Measurements from ENCODE around the gene WDFY2.
A peak's percentile ranks its signal among the peaks of the same experiment; 100 is the strongest.

The WDFY2 gene

DNA sequence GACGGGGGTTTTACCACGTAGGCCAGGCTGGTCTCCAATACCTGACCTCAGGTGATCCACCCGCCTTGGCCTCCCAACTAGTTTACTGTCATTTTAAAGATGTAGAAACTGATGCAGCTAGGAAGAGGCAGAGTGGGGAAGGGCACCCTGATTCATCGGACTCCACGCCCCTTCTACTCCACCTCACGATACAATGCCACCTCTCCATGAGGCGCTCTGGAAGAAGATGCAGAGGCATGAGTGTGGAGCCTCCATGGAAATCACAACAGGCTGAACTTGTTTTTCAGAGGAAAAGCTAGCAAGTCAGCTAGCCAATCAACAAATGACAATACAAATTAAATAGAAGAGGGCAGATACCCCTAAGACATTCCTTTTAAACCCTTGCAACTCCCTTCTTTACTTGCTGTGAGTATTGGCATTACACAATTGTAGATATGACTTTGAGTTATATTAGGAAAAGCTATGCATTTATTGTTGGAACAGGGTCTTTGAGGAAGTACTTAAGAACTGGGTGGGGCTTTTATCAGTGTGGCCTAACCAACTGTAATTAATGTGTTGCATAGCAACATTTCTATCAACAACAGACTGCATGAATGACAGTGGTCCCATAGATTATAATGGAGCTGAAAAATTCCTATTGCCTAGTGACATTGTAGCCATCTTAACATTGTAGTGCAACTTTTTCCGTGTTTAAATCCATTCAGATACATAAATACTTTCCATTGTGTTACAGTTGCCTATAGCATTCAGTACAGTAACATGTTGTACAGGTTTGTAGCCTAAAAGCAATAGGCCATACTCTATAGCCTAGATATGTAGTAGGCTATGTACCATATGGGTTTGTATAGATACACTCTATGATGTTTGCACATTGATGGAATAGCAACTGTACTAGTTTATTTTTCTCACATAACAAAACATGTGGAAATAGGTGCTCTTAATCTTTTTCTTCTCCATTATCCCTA, 17.6 kb downstream of the WDFY2 start:
- DNase-seq: no peak

DNA sequence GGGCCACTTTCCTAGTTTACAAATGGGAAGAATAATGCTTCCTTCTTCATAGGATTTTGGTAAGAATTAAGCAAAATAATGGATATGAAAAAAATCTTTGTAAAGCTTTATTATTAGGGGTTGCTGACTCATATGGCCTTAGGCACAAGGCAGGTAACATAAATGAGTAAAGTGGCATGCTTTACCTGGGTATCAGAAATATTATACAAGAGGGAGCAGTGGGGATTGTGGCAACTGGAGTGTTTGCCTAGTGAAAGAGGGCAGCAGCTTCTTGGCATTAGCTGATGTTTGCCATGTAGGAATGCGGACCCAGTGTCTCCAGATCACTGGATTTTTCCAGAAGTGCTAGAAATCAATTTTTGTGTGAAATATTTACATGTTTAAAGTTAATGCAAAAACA, 19.5 kb downstream of the WDFY2 start:
- DNase-seq: no peak

DNA sequence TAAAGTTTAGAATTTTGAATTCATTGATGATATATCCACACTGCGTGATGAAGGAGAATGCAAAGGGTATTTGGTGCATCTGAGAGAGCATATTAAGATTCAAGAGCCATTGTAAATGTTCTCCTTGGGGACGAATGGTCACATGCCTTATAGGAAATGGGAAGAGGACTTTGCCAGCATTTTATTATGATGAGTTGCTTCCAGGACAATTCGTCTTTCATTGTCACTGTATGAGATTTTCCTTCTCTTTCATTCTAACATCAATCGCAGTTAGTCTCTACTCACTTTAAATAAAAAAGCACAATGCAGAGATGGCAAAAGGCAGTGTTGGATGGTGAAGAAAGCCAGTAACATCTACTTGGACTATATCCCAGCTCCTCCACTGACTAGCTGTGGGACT, 21.4 kb downstream of the WDFY2 start:
- no peak for DNase-seq

DNA sequence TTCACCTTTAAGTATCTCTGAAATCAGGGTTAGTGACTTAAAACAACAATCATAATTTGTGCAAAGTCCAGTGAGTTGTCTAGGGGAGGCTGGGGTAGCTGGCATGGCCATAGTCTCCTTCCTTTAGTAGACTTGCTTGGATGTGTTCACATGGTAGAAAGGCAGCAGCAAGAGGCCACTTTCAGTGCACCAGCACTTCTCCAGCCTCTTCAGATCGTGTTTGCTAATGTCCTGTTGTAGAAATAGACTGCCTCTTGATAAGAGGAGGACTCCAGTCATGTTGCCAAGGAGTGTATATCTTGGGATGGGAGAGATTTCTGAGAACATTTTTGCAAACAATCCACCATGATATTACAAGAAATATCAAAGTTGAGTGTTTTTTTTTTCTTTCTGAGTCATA, 22.9 kb downstream of the WDFY2 start:
- no peak for DNase-seq

DNA sequence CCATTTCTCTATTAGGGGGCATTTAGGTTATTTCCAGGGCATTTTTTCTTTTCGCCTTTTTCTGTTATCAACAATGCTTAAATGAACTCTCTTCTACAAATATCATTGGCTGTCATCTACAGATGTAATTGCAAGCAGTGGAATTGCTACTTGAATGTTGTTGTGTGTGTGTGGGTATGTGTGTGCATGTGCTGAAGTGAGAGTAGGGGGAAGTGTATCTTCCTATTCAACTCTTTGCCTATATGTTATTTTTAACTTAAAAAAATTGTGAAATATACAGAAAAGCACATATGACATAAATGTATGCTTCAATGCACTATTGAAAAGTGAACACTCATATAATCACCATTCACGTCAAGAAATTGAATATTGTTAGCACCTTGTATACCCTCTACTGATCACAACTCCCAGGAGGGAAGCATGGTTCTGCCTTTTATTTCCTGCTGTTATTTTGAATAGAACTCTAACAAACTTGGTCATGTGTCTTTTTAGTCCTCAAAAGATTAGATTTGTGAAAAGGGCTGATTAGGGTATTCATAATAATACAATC, 24.7 kb downstream of the WDFY2 start:
- no peak for DNase-seq

DNA sequence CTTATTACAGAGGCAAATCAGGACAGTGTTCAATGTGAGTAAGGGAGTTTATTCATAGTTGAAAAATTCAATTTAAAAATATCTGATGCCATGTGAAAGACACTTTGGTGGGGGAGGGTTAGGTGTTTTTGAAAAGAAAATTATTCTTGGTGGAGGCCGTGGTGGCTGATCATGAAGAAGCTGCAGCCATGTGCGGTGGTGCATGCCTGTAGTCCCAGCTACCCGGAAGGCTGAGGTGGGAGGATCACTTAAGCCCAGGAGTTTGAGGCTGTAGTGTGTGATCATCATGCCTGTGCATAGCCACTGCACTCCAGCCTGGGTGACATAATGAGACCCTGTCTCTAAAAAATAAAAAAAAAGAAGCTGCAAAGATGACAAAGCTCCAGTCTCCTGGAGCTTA, 28.6 kb downstream of the WDFY2 start:
- no peak for DNase-seq

DNA sequence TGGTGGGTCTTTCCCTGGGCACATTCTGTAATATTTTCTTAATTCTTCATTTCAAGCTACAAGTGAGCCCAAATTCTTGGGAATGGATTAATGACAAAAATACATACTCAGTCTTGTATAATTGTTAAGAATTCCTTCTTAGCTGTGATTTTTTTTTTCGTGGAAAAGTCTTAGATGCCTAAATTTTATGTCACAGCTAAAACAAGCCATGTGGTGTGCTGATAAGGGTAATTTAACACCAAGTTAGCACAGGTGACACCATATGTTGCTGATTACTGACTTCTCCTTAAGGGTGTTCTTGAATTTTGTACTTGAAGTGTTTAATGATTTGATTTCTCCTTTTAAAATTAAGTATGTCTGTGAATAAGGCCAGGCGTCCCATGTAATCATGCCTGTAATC, 29.3 kb downstream of the WDFY2 start:
- DNase-seq: no peak

DNA sequence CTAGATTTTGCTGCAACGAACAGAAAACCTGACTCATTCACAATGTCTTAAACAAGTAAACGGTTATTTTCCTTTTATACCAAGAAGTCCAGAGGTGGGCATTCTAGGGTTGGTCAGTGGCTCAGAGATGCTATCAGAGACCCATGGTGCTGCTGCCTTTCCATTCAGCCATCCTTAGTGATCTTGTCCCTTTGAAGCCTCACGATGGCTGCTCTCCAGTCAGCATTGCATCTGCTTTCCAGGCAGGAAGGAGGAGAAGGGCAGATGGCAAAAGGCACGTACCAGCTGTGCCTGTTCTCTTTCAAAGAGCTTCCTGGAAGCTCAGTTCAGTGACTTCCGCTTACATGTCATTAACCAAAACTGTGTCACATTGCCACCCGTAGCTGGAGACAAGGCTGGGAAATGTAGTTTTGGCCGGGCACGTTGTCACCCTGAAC, 30.1 kb downstream of the WDFY2 start:
- peak; percentile 67 for DNase-seq

DNA sequence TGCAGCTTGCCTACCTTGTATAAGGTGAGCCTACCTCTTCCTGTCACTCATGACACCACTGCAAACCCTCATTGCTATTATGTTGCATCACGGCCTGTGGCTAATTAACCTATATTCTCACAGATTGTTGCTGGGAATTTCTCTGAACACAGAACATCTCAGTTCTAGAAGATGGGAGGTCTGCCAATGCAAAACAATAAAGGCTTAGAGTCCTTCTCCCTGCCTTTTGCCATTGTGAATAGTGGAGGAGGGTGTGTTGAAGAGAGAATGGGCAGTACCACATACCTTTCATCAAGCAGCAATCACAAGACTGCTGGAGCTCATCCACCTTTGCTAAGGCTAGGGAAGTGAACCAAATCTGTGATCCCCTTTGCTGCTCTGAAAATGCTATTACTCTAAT, 34.4 kb downstream of the WDFY2 start:
- DNase-seq: no peak

DNA sequence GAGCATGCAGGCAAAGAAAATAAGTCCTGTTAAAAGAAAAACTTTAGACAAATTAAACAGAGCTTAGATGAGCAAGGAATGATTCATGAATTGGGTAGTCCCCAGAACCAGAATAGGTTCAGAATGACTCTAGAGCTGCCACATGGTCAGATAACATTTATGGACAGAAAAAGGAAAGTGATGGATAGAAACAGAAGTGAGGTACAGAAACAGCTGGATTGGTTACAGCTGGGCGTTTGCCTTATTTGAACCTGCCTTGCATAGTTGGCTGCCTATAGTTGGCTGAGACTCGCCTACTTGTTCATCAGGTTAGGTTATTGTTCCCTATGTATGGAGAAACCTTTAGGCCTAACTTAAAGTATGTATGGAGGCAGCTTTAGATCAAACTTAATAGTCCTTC, 35.4 kb downstream of the WDFY2 start:
- DNase-seq: peak; percentile 71

DNA sequence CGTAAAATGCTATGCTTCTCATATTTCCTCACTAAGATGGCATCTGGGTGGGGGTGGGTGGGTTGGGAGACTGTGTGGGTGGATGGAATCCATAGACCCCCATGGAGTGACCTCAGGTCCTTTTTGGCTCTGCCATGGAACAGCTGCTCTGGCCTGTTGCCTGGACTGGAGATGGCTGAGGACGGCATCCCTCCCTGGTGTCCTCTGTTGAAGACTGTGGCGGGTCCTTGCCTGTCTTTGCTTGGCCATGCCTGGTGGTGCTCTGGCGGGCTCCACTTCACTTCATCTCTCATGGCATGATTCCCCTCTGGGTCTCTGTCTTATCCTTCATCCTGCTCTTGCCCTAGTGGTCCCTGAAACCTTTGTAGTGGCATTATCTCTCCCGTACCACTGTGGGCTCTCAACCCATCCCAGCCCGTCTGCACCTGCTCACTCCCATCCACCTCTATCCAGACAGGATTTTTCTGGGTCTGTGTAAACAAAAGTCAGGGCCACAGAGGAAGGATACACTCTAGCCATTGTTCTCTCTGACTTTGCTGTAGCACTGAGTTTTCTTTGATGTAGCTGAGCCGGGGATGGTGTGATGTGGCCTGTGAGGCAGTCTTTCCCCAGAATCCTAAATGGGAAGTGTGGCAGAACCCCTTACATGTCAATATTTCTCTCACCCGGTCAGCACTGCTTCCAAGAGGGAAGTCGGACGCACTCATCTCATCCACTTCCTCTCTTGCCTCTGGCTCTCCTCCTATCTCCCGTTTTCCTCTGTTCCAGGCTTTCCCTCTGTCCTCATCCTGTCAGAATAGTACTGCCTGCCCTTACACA, 36.1 kb downstream of the WDFY2 start:
- peak; percentile 27 for DNase-seq

DNA sequence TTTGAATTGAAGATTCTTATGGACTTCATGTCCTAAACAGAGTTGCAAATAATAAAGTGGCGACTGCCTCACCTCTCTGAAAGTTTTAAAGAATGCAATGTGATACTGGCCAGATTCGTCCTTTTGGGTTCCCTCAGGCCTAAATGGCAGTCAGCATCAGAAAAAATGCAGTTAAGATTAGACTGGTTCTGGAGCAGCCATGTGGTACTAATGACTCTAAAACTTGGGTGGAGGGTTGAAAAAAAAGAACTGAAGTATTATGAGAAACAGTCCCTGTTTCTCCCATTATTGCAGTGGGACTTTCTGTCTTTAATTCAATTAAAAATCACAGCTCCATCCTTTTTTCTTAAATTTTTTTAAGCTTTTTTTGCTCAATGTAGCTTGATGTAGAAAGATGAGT, 37.3 kb downstream of the WDFY2 start:
- DNase-seq: no peak

DNA sequence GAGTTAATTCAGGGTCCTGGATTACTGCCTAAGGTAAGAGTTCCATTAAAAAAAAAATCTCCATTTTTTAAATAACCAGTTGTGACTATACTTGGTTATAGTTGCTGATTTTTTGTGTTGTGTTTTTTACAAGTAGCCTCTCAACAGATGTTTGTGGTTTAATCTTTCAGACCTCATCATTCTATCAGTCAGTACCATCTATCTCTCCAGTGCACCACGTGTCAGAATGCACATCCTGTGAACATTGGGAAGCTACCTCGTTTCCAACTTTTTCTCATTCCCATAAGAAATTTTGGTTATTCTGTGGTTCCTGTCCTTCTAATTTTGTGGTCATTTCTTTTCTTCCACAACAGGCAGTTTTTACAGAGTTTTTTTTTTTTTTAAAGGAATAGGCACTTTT, 39.2 kb downstream of the WDFY2 start:
- peak; percentile 69 for DNase-seq

DNA sequence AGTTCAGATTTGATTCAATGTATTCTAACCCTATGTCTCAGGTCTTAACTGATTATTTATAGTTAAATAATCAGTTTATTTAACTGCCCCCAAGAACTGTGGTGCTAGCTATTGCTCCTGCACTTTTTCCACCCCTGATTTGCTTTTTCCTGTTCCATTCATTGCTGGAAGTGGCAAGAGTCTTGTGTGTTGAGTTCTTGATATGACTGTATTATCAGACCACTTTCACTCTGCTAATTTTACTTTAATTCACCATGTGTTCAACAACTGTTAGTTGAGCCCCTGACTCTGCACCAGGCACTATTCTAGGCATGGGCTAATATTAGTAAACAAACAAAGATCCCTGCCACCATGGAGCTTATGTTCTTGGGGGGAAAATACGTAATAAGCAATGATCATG, 39.9 kb downstream of the WDFY2 start:
- DNase-seq: no peak

DNA sequence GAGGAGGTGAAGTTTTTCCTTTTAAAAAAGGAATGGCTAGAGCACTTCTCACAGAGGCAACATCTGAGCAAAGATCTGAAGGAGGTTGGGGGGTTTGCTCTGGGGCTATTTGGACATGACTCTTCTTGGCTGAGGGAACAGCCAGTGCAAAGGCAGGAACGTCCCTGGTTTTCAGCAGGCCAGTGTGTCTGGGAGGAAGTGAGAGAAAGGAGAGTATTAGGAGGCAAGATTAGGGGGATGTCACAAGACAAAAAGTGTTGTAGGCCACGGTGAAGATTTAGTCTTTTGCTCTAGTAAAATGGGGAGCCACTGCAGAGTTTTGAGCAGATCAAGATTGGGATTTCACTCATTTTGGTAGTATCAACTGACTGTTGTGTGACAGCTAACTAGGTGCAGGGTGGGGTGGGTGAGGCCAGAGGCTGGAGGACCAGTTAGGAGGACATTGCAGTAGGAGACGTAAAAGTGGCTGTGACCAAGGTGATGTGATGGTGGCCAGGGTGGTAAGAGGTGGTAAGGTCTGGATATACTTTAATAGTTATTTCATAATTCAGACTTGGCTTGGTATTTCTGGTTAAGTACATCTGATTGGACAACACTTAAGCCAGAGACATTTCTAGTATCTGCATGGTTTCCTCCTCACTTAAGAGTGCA, 40.6 kb downstream of the WDFY2 start:
- DNase-seq: no peak

DNA sequence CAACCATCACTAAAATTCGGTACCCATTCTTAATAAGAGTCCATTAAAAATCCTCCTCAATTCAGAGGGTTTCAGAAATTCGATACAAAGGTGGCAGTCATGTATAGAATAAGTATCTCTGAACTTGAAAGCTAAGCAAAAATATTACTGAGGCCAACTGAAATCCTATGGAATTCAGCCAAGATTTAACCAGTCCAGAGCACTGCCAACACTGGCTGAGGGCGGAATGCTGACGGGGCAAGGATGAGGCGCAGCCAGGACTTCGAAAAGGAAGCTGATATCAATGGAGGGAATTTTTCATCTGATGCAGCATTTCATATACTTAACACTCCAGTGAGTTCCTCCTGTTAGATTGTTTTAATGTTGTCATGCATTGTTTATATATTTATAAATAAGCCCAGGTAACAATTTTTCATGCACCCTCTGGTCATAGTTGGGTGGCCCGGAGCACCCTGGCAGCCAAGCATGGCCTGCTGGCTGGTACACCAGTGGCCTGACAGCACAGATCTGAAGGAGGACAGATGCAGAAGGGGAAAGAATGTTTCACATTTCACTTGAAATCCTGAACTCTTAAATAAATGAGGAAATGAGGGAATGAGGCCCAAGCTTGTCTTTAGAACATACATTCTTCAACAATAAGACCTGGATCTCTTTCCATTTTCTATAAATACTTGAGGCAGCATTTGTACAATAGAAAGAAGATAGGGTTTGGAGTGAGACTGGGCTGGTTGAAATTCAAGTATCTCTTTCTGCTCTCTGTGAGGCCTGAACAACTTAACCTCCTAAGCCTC, 41.5 kb downstream of the WDFY2 start:
- no peak for DNase-seq

DNA sequence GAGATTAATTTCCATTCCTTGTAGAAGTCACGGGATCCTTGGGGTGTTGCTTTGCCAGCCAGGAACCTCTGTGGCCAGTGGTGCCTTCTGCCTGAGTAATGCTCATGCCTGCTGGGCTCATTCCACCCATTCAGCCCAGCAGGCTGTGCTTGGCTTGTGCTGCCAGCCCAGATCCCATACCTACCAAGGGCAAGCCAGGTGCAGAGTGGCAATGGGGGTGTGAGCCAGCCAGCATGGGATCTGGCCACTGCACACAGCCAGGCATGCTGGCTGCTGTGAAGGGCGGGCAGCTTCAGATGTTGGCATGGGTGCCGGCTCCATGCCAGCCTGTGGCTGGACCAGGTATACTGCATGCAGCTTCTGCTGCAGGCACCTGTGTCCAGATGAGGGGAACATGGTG, 42.5 kb downstream of the WDFY2 start:
- DNase-seq: no peak

DNA sequence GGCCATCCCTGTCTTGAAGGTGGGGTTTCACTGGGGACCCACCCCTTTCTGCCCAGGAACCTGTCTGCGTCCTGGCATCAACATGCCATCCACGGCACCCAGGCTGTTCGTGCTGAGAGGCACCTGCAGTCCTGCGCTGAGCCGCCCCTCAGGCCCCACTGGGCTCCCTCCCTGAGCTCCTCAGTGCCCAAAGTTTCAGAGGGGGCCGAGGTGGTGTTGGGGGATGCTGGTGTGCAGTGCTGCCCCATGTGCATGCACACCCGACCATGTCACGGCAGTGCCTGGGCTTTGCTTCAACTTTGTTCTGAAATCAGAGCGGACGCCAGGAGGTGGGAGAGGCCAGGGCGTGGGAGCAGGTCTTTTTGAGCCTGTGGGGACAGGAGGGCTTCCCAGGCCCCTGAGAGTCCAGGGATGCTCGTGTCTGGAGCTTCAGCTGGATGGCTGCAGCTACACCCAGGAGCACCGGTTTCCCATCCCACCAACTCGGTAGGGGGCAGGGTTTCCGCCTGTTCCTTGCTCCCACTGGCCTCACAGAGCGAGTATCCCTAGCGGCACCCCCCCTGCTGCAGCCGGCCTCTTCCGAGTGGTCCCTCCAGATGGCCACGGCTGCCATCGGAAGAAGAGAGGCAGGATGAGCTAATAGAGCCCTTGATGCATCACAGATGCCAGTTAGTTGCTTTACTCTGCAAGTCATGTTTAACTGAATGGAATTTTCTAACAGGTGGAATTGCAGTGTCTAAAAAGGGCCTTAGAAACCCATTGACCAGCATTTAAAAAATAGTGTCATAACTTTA, 44.0 kb downstream of the WDFY2 start:
- no peak for DNase-seq

DNA sequence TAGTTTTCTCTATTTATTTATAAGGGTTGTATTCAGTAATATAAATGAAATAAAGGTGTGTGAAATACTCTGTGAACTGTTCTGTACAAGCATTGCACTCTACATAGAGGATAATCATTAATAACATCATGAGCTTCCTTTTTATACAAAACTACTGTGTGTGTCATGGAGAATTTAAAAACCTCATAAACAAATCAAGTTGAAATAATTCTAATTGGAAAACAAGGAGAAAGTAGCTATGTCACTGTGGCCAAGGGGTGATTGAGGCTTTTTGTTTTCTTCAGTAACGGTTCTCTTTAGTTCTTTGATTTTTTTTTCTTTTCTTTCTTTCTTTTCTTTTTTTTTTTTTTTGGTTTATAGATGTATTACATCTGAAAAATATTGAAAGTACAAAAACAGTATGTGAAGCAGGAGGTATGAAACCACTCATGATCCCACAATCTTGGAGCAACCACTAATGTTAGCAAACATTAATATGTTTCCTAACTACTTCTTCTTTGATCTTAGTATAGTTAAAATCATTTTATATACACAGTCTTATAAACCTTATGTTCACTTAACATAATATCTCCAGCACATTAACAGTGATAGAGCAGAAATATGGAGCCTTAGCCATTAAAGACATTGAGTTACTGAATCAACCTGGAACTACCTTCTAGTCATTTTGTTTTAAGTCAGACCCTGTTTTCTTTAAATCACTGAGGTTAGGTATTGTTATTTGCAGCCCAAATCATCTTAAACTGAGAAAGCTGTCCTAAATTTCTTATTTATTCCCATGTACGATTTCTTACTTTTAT, 45.4 kb downstream of the WDFY2 start:
- DNase-seq: no peak

DNA sequence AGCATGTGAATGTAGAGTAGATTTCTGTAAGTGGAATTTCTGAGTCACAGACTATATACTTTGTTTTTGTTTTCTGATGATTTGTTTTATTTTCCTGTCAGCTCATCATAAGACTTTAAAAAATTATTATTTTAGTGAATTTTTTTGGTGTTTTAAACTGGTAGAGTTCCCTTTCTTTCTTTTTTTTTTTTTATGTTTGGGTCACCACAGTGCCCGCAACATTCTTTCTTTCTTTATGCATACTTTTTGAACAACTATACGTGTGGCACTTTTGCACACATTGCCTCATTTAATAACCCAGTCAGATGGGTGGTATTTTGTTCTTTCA, 46.0 kb downstream of the WDFY2 start:
- DNase-seq: peak; percentile 57
